AG04450 (cell line): ENCODE results near the gene CACNB4. TPM values are rescaled to one million over a fixed set of nuclear protein-coding genes. Genes with fewer than 3 reads are reported as not detected.

Source experiments
- CTCF ChIA-PET: fragments of 300-600, 350-600 bp; formaldehyde crosslinking; extraction: SDS; loops from one replicate; lab custom pipeline; 2022; ENCODE audit warnings: antibody characterized with exemption, inconsistent platforms; lab: Charles Lee
- POLR2A ChIA-PET: fragments of 350-600 bp; formaldehyde crosslinking; extraction: SDS; loops from one replicate; lab custom pipeline; 2021; ENCODE audit warnings: antibody characterized with exemption, inconsistent platforms; lab: Yijun Ruan, JAX
- DNase-seq: peaks from one replicate; pipeline ENCODE4 v3.0.0-alpha.2; 2011; ENCODE audit warnings: low read depth, low spot score
- H3K27ac ChIP-seq: one replicate; pipeline ENCODE4 v1.5.1; 2012; ENCODE audit warnings: low read depth, low read length, control low read depth
- H3K27me3 ChIP-seq: one replicate; pipeline ENCODE4 v1.6.0; 2012; ENCODE audit warnings: low read length; ENCODE audit not compliant: control insufficient read depth, insufficient read depth
- H3K4me3 ChIP-seq: 2 replicates; pipeline ENCODE4 v1.5.1; 2011; ENCODE audit warnings: mild to moderate bottlenecking, low read depth, low read length, control low read depth
- H3K9me3 ChIP-seq: 2 replicates; pipeline ENCODE4 v1.5.1; 2012; ENCODE audit warnings: low read length; ENCODE audit not compliant: control insufficient read depth, insufficient read depth
- CTCF ChIP-seq: IDR thresholded peaks from 2 replicates; pipeline ENCODE4 v1.5.1; 2011; ENCODE audit warnings: low read depth, low read length, control low read depth, inconsistent platforms
- polyA plus RNA-seq: library from polyadenylated mRNA; depleted of rRNA; stranded (reverse); fragments of >200 nt; gene quantifications from 2 replicates; pipeline ENCODE4 v1.2.3, GENCODE V29; 2011

The CACNB4 gene
- polyA plus RNA-seq, 1 experiment: 0.22 TPM

- no peaks in the 10 kb centered on the region for H3K9me3 ChIP-seq
- no peak for TF ChIP-seq CTCF
- no peaks in the 10 kb centered on the region for H3K27me3 ChIP-seq
- DNase-seq: no peak
- no peak overlapping the region for H3K27ac ChIP-seq
- POLR2A ChIA-PET: no interaction called here
- CTCF ChIA-PET: no interaction called here
- no peak overlapping the region for H3K4me3 ChIP-seq
Observed at GRCh38 chr2:151851761-151852160, 247.1 kb downstream of the CACNB4 start.

GRCh38 chr2:151849413-151850010 lies 249.3 kb downstream of the CACNB4 start:
- H3K27ac ChIP-seq: no peak overlapping the region
- H3K4me3 ChIP-seq: no peak overlapping the region
- CTCF ChIA-PET: no interaction called here
- TF ChIP-seq CTCF: no peak
- POLR2A ChIA-PET: no interaction called here
- no peaks in the 10 kb centered on the region for H3K9me3 ChIP-seq
- H3K27me3 ChIP-seq: peaks cover 2% of the 10 kb centered on the region
- no peak for DNase-seq

- CTCF ChIA-PET: no interaction called here
- no peak overlapping the region for H3K27ac ChIP-seq
Observed at GRCh38 chr2:151845884-151846283, 253.0 kb downstream of the CACNB4 start.

GRCh38 chr2:151845481-151845880 lies 253.4 kb downstream of the CACNB4 start:
- Histone ChIP-seq H3K27me3 (peaks cover 2% of the 10 kb centered on the region), H3K27ac (no peak overlapping the region), H3K4me3 (no peak overlapping the region), H3K9me3 (no peaks in the 10 kb centered on the region)
- TF ChIP-seq CTCF: no peak
- ChIA-PET CTCF (no interaction called here), POLR2A (no interaction called here)
- DNase-seq: no peak

More at GRCh38 chr2:151845884-151846283, 253.0 kb downstream of the CACNB4 start:
- TF ChIP-seq CTCF: no peak
- Histone ChIP-seq H3K4me3 (no peak overlapping the region), H3K27me3 (peaks cover 2% of the 10 kb centered on the region), H3K9me3 (no peaks in the 10 kb centered on the region)
- no peak for DNase-seq
- POLR2A ChIA-PET: no interaction called here

- Histone ChIP-seq H3K27me3 (peaks cover 2% of the 10 kb centered on the region), H3K27ac (no peak overlapping the region), H3K4me3 (no peak overlapping the region), H3K9me3 (no peaks in the 10 kb centered on the region)
- ChIA-PET POLR2A (no interaction called here), CTCF (no interaction called here)
- DNase-seq: no peak
- no peak for TF ChIP-seq CTCF
Observed at GRCh38 chr2:151844211-151844896, 254.5 kb downstream of the CACNB4 start.
